ENCODE data around the gene EPN1.
"Not testable (repeated sequence)": the region's sequence is repeated elsewhere in the genome, so short reads cannot be mapped to it uniquely, and the experiment has no call there.

EPN1 gene

DNA sequence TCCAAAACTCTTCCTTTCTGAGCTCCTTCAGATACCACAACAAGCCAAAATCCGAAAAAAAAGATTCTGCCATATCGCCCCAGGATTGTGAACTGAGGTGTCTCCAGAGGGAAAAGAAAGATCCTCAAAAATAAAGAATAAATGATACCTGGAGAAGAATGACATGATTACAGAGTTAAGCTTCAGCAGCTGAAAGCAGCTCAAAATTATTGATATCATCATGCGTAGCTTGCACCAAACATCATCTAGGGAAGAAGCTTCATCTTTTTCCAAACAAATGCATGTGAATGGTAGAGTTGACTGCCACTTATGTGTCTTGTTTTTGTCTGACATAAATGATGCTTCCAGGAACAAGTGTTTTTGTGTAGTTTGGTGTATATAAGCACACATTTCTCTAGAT, 63.3 kb downstream of the EPN1 start, which contains the start of gene NLRP9:
Gene NLRP9, minus strand, starts transcription at position 101 of the 400 bp plus-strand sequence. Its CDS starts 28 bp downstream, at position 73.
- no peak within 1 kb of the TSS for H2BK12ac ChIP-seq (ENCODE audit: low read length)
- no peak for DNase-seq (ENCODE audit: low spot score)
- H2BK120ac ChIP-seq (ENCODE audit: low read depth, low read length), result no peak within 1 kb of the TSS
- H3K36me3 ChIP-seq (replicated peaks in 1 of 2; ENCODE audit: control insufficient read depth in 2 of 2, insufficient read depth in 2 of 2, low read length in 2 of 2), result no peaks in the 10 kb centered on the region
- no peak within 1 kb of the TSS for H3K4me2 ChIP-seq (ENCODE audit: insufficient read depth, low read length, poor library complexity, severe bottlenecking)
- H3K18ac ChIP-seq (ENCODE audit: low read length), result no peak within 1 kb of the TSS
- no peak within 1 kb of the TSS for H2AK5ac ChIP-seq (ENCODE audit: low read depth, low read length)
- H2BK5ac ChIP-seq (ENCODE audit: low read length), result no peak within 1 kb of the TSS
- no peak within 1 kb of the TSS for H3K23ac ChIP-seq (ENCODE audit: low read depth, low read length, poor library complexity)
- H3K9ac ChIP-seq (ENCODE audit: low read depth, low read length, poor library complexity), result no peak within 1 kb of the TSS
- no peak within 1 kb of the TSS for H3K4ac ChIP-seq (ENCODE audit: low read length)
- H4K91ac ChIP-seq (ENCODE audit: low read depth, low read length, poor library complexity), result no peak within 1 kb of the TSS
- H2AFZ ChIP-seq (ENCODE audit: low read length), result no peak within 1 kb of the TSS
- no peak within 1 kb of the TSS for H3K14ac ChIP-seq (ENCODE audit: low read length)
- H2BK15ac ChIP-seq (ENCODE audit: low read length), result no peak within 1 kb of the TSS
- no peak within 1 kb of the TSS for H3K27ac ChIP-seq (replicated peaks; ENCODE audit: low read length)
- no peaks in the 10 kb centered on the region for H3K79me1 ChIP-seq (ENCODE audit: low read depth, low read length)
- H3K4me3 ChIP-seq (ENCODE audit: low read length in 2 of 2), result no peak within 1 kb of the TSS
- H3K9me3 ChIP-seq (replicated peaks in 1 of 2; ENCODE audit: control insufficient read depth in 2 of 2, insufficient read depth in 1 of 2, low read depth in 1 of 2, low read length in 2 of 2), result peaks cover 0 to 8% of the 10 kb centered on the region in 2 donors
- H4K8ac ChIP-seq (ENCODE audit: low read depth, low read length), result no peak within 1 kb of the TSS
- H3K4me1 ChIP-seq (ENCODE audit: control insufficient read depth in 2 of 2, insufficient read depth in 1 of 2, low read depth in 1 of 2, low read length in 2 of 2), result no peaks in the 10 kb centered on the region
- no CpG with 5 or more reads among the region's 3 CpGs for WGBS, 2 donors (ENCODE audit: extremely low coverage in 2 of 2, insufficient read length in 2 of 2, insufficient replicate concordance in 1 of 2)
- H3K27me3 ChIP-seq (ENCODE audit: control insufficient read depth in 3 of 3, insufficient read depth in 3 of 3, low read depth in 1 of 3, low read length in 3 of 3), result peaks cover 0 to 3% (median 0%) of the 10 kb centered on the region in 3 experiments

- no CpG with 5 or more reads among the region's 6 CpGs for WGBS, 2 donors (ENCODE audit: extremely low coverage in 2 of 2, insufficient read length in 2 of 2, insufficient replicate concordance in 1 of 2)
- no peak overlapping the region for H3K18ac ChIP-seq (ENCODE audit: low read length)
- H3K79me1 ChIP-seq (ENCODE audit: low read depth, low read length), result no peaks in the 10 kb centered on the region
- no peak overlapping the region for H2BK15ac ChIP-seq (ENCODE audit: low read length)
- no peak overlapping the region for H2AK5ac ChIP-seq (ENCODE audit: low read depth, low read length)
- H3K23ac ChIP-seq (ENCODE audit: low read depth, low read length, poor library complexity), result no peak overlapping the region
- H2BK120ac ChIP-seq (ENCODE audit: low read depth, low read length), result no peak overlapping the region
- H3K27me3 ChIP-seq (ENCODE audit: control insufficient read depth in 3 of 3, insufficient read depth in 3 of 3, low read depth in 1 of 3, low read length in 3 of 3), result peaks cover 0 to 18% (median 0%) of the 10 kb centered on the region in 3 experiments
- no peak overlapping the region for H2BK12ac ChIP-seq (ENCODE audit: low read length)
- H4K91ac ChIP-seq (ENCODE audit: low read depth, low read length, poor library complexity), result no peak overlapping the region
- no peak overlapping the region for H3K14ac ChIP-seq (ENCODE audit: low read length)
- no peak overlapping the region for H3K9ac ChIP-seq (ENCODE audit: low read depth, low read length, poor library complexity)
- DNase-seq (ENCODE audit: low spot score), result no peak
- no peaks in the 10 kb centered on the region for H3K4me1 ChIP-seq (ENCODE audit: control insufficient read depth in 2 of 2, insufficient read depth in 1 of 2, low read depth in 1 of 2, low read length in 2 of 2)
- H2AFZ ChIP-seq (ENCODE audit: low read length), result no peak overlapping the region
- no peak overlapping the region for H3K27ac ChIP-seq (replicated peaks; ENCODE audit: low read length)
- H2BK5ac ChIP-seq (ENCODE audit: low read length), result no peak overlapping the region
- no peak overlapping the region for H3K4me2 ChIP-seq (ENCODE audit: insufficient read depth, low read length, poor library complexity, severe bottlenecking)
- H3K9me3 ChIP-seq (replicated peaks in 1 of 2; ENCODE audit: control insufficient read depth in 2 of 2, insufficient read depth in 1 of 2, low read depth in 1 of 2, low read length in 2 of 2), result peaks cover 0 to 27% of the 10 kb centered on the region in 2 donors
- H3K4me3 ChIP-seq (ENCODE audit: low read length in 2 of 2), result no peak overlapping the region
- no peak overlapping the region for H3K4ac ChIP-seq (ENCODE audit: low read length)
- H4K8ac ChIP-seq (ENCODE audit: low read depth, low read length), result no peak overlapping the region
- H3K36me3 ChIP-seq (replicated peaks in 1 of 2; ENCODE audit: control insufficient read depth in 2 of 2, insufficient read depth in 2 of 2, low read length in 2 of 2), result no peaks in the 10 kb centered on the region
These were observed 75.7 kb downstream of the EPN1 start for GRCh38 chr19:55750715-55751114.

GRCh38 chr19:55753401-55753800, 78.4 kb downstream of the EPN1 start:
- H3K27ac ChIP-seq (replicated peaks; ENCODE audit: low read length), result no peak overlapping the region
- H3K9ac ChIP-seq (ENCODE audit: low read depth, low read length, poor library complexity), result no peak overlapping the region
- H3K4ac ChIP-seq (ENCODE audit: low read length), result no peak overlapping the region
- no peak overlapping the region for H2AK5ac ChIP-seq (ENCODE audit: low read depth, low read length)
- no peak overlapping the region for H2BK15ac ChIP-seq (ENCODE audit: low read length)
- peaks cover 0 to 14% of the 10 kb centered on the region in 2 donors for H3K9me3 ChIP-seq (replicated peaks in 1 of 2; ENCODE audit: control insufficient read depth in 2 of 2, insufficient read depth in 1 of 2, low read depth in 1 of 2, low read length in 2 of 2)
- H3K23ac ChIP-seq (ENCODE audit: low read depth, low read length, poor library complexity), result no peak overlapping the region
- no peak overlapping the region for H2BK5ac ChIP-seq (ENCODE audit: low read length)
- H3K36me3 ChIP-seq (replicated peaks in 1 of 2; ENCODE audit: control insufficient read depth in 2 of 2, insufficient read depth in 2 of 2, low read length in 2 of 2), result no peaks in the 10 kb centered on the region
- H3K14ac ChIP-seq (ENCODE audit: low read length), result no peak overlapping the region
- no peak overlapping the region for H3K4me3 ChIP-seq (ENCODE audit: low read length in 2 of 2)
- H3K18ac ChIP-seq (ENCODE audit: low read length), result no peak overlapping the region
- no peaks in the 10 kb centered on the region for H3K79me1 ChIP-seq (ENCODE audit: low read depth, low read length)
- no CpG with 5 or more reads among the region's 3 CpGs for WGBS, 2 donors (ENCODE audit: extremely low coverage in 2 of 2, insufficient read length in 2 of 2, insufficient replicate concordance in 1 of 2)
- H3K4me2 ChIP-seq (ENCODE audit: insufficient read depth, low read length, poor library complexity, severe bottlenecking), result no peak overlapping the region
- DNase-seq (ENCODE audit: low spot score), result no peak
- H4K8ac ChIP-seq (ENCODE audit: low read depth, low read length), result no peak overlapping the region
- H3K4me1 ChIP-seq (ENCODE audit: control insufficient read depth in 2 of 2, insufficient read depth in 1 of 2, low read depth in 1 of 2, low read length in 2 of 2), result no peaks in the 10 kb centered on the region
- H2BK12ac ChIP-seq (ENCODE audit: low read length), result no peak overlapping the region
- no peak overlapping the region for H4K91ac ChIP-seq (ENCODE audit: low read depth, low read length, poor library complexity)
- peaks cover 0 to 16% (median 0%) of the 10 kb centered on the region in 3 experiments for H3K27me3 ChIP-seq (ENCODE audit: control insufficient read depth in 3 of 3, insufficient read depth in 3 of 3, low read depth in 1 of 3, low read length in 3 of 3)
- H2AFZ ChIP-seq (ENCODE audit: low read length), result no peak overlapping the region
- no peak overlapping the region for H2BK120ac ChIP-seq (ENCODE audit: low read depth, low read length)

- not testable (repeated sequence) for H3K36me3 ChIP-seq (replicated peaks in 1 of 2; ENCODE audit: control insufficient read depth in 2 of 2, insufficient read depth in 2 of 2, low read length in 2 of 2); H3K79me1 ChIP-seq (ENCODE audit: low read depth, low read length); H2BK12ac ChIP-seq (ENCODE audit: low read length); H4K8ac ChIP-seq (ENCODE audit: low read depth, low read length); H3K14ac ChIP-seq (ENCODE audit: low read length); H3K18ac ChIP-seq (ENCODE audit: low read length); H3K23ac ChIP-seq (ENCODE audit: low read depth, low read length, poor library complexity); H2BK15ac ChIP-seq (ENCODE audit: low read length); H2BK120ac ChIP-seq (ENCODE audit: low read depth, low read length); H3K4ac ChIP-seq (ENCODE audit: low read length); DNase-seq (ENCODE audit: low spot score); H4K91ac ChIP-seq (ENCODE audit: low read depth, low read length, poor library complexity); H3K4me2 ChIP-seq (ENCODE audit: insufficient read depth, low read length, poor library complexity, severe bottlenecking); H3K4me1 ChIP-seq (ENCODE audit: control insufficient read depth in 2 of 2, insufficient read depth in 1 of 2, low read depth in 1 of 2, low read length in 2 of 2); H2AFZ ChIP-seq (ENCODE audit: low read length); H2BK5ac ChIP-seq (ENCODE audit: low read length); H3K9ac ChIP-seq (ENCODE audit: low read depth, low read length, poor library complexity); H3K27ac ChIP-seq (replicated peaks; ENCODE audit: low read length); H3K4me3 ChIP-seq (ENCODE audit: low read length in 2 of 2); H2AK5ac ChIP-seq (ENCODE audit: low read depth, low read length)
- peaks cover 0 to 23% (median 0%) of the 10 kb centered on the region in 3 experiments for H3K27me3 ChIP-seq (ENCODE audit: control insufficient read depth in 3 of 3, insufficient read depth in 3 of 3, low read depth in 1 of 3, low read length in 3 of 3)
- peaks cover 0 to 14% of the 10 kb centered on the region in 2 donors for H3K9me3 ChIP-seq (replicated peaks in 1 of 2; ENCODE audit: control insufficient read depth in 2 of 2, insufficient read depth in 1 of 2, low read depth in 1 of 2, low read length in 2 of 2)
- WGBS, 2 donors (ENCODE audit: extremely low coverage in 2 of 2, insufficient read length in 2 of 2, insufficient replicate concordance in 1 of 2), result no CpG with 5 or more reads among the region's 4 CpGs
These were observed 81.8 kb downstream of the EPN1 start for GRCh38 chr19:55756808-55757207.

Measured in neuronal stem cell (in vitro differentiated cells).